GM19372 (cell line): Measurements from ENCODE around the gene CERK.

ENCODE experiments used
- ATAC-seq: cut with Tn5 transposase; IDR thresholded peaks from one replicate; pipeline ENCODE4 v1.9.1; 2021; ENCODE audit warnings: mild to moderate bottlenecking, low read depth, moderate library complexity; ENCODE audit not compliant: unreplicated experiment

The CERK gene

GRCh38 chr22:46703996-46704370 lies 34.1 kb downstream of the CERK start:
- no peak for ATAC-seq

GRCh38 chr22:46703171-46703995 lies 34.7 kb downstream of the CERK start:
- no peak for ATAC-seq

- ATAC-seq = no peak
These were observed 36.8 kb downstream of the CERK start for GRCh38 chr22:46701262-46701661.

GRCh38 chr22:46699091-46699490 lies 39.0 kb downstream of the CERK start:
- ATAC-seq = no peak

- no peak for ATAC-seq
These were observed 40.1 kb downstream of the CERK start for GRCh38 chr22:46697811-46698515.

GRCh38 chr22:46696614-46697013 lies 41.4 kb downstream of the CERK start:
- no peak for ATAC-seq

- ATAC-seq = no peak
These were observed 41.9 kb downstream of the CERK start for GRCh38 chr22:46696229-46696518.

- no peak for ATAC-seq
These were observed 42.5 kb downstream of the CERK start for GRCh38 chr22:46695346-46696228.

- ATAC-seq = no peak
These were observed 43.5 kb downstream of the CERK start for GRCh38 chr22:46694416-46695170.

- no peak for ATAC-seq
These were observed 44.2 kb downstream of the CERK start for GRCh38 chr22:46693634-46694415.

GRCh38 chr22:46691571-46691970 lies 46.5 kb downstream of the CERK start:
- no peak for ATAC-seq

- ATAC-seq = no peak
These were observed 47.9 kb downstream of the CERK start for GRCh38 chr22:46690146-46690545.

GRCh38 chr22:46688949-46689348 lies 49.1 kb downstream of the CERK start:
- no peak for ATAC-seq

- no peak for ATAC-seq
These were observed 50.6 kb downstream of the CERK start for GRCh38 chr22:46687460-46687859.

GRCh38 chr22:46687048-46687444 lies 51.0 kb downstream of the CERK start:
- ATAC-seq = no peak

GRCh38 chr22:46686221-46687047 lies 51.6 kb downstream of the CERK start:
- ATAC-seq = no peak

GRCh38 chr22:46684706-46685105 lies 53.3 kb downstream of the CERK start:
- ATAC-seq = no peak

GRCh38 chr22:46682011-46682731 lies 55.9 kb downstream of the CERK start:
- ATAC-seq = no peak
